Measurements from ENCODE around the gene MAPK1.

GRCh38 chr22:21791635-21792625 lies 75.5 kb downstream of the MAPK1 start:
- TF ChIP-seq CTCF (IDR thresholded peaks at IDR 0.05; ENCODE audit: low read depth, low read length) (no peak), EZH2phosphoT487 (IDR thresholded peaks at IDR 0.05; ENCODE audit: low read depth) (no peak)
